Ovary (tissue), 9 donors: ENCODE measurements around the gene NDOR1. TPM values are rescaled to one million over a fixed set of nuclear protein-coding genes. Genes with fewer than 3 reads are reported as not detected.

Experiments used
- DNase-seq, 5 donors: peaks; one replicate each; pipeline ENCODE4 v3.0.0-alpha.2; 2019 to 2020
- H3K27ac ChIP-seq, 2 donors: fragments of 200-600 bp; one replicate each; pipeline versions ENCODE4 v1.5.1 to v1.8.0; 2019 to 2022
- H3K27me3 ChIP-seq: fragments of 200-600 bp; one replicate; pipeline ENCODE4 v1.8.0; 2022
- H3K36me3 ChIP-seq: fragments of 200-600 bp; sonication (generic); one replicate; pipeline ENCODE4 v1.5.1; 2019
- H3K4me1 ChIP-seq: one replicate; pipeline ENCODE4 v1.8.1; 2013; ENCODE audit warnings: mild to moderate bottlenecking, moderate library complexity; ENCODE audit not compliant: insufficient read depth
- H3K4me3 ChIP-seq: fragments of 200-600 bp; sonication (generic); one replicate; pipeline ENCODE4 v1.5.1; 2017
- H3K9me3 ChIP-seq, 2 donors: fragments of 200-600 bp in 1 of 2; sonication (generic) in 1 of 2; one replicate each; pipeline versions ENCODE4 v1.5.1 to v1.8.1; 2013 to 2019; ENCODE audit warnings: mild to moderate bottlenecking in 1 of 2, moderate library complexity in 1 of 2
- EP300 ChIP-seq: sonication (generic); formaldehyde crosslinking; IDR thresholded peaks from one replicate; pipeline ENCODE4 v1.6.1; 2017; ENCODE audit warnings: antibody characterized with exemption
- POLR2A ChIP-seq: fragments of 450-650 bp; IDR thresholded peaks from one replicate; pipeline ENCODE4 v1.6.1; 2017; ENCODE audit warnings: antibody characterized with exemption, mild to moderate bottlenecking, moderate library complexity
- whole genome bisulfite sequencing, 3 donors: extraction: QIAGEN DNeasy Blood & Tissue Kit in 1 of 3; methylation state at CpG; one replicate each; pipeline versions ENCODE4 v1.1.5 to v1.1.7; 2013 to 2017; 5-methylcytosine and 5-hydroxymethylcytosine counted together
- intact Hi-C, 4 donors: fragments of 100-400 bp; cut with DNase I; formaldehyde crosslinking; loops; one replicate each; pipeline versions ENCODE4 v1.11.0 to v1.15.1; 2022 to 2023
- polyA plus RNA-seq, 2 donors: library from polyadenylated mRNA; stranded (reverse); fragments of 200-250 nt in 1 of 2; fragments of 350-450 nt in 1 of 2; fragmentation: Illumina TruSeq in 1 of 2; extraction: RNeasy Lipid Tissue Mini Kit (QIAGEN cat#74804) in 1 of 2; gene quantifications; one replicate each; pipeline ENCODE4 v1.2.3, GENCODE V29; 2013 to 2014
- total RNA-seq, 7 donors: library from RNA; depleted of rRNA in 2 of 7; stranded (reverse); fragments of >200 nt in 2 of 7; fragmentation: NEBNext Ultra II Directional in 3 of 7; extraction: Animal tissue kit (Norgen Biotek cat#: 25700) in 3 of 7; gene quantifications; one replicate each; pipeline versions ENCODE4 v1.1.0 to v1.2.4, GENCODE V29; 2016 to 2023
- TF ChIP-seq, protein P1 (sequence below), 3 donors: fragments of 450-650 bp in 2 of 3; fragments of 200-600 bp in 1 of 3; IDR thresholded peaks; one replicate each; pipeline versions ENCODE4 v1.5.1 to v1.8.0; 2016 to 2022; ENCODE audit warnings: antibody characterized with exemption in 3 of 3, mild to moderate bottlenecking in 1 of 3
- donor health status: DM: no; HTN: no; CAD: no; lungs with moderate emphysema.
- donor health status: DM: no; HTN: no; CAD: no.
- donor health status: Bipolar disorder and iron deficiency.
- donor health status: DM: yes; HTN: yes; CAD: no.
- donor health status: DM: no; HTN: no; CAD: no.
- donor health status: DM: yes; HTN: yes; CAD: no.

Gene NDOR1
- total and polyA plus RNA-seq, 9 donors, result 1.1 to 15.2 (median 9.0) TPM

- intact Hi-C loops, result no loop called here
Observed at GRCh38 chr9:137250329-137251193, 45.1 kb downstream of the NDOR1 start.

GRCh38 chr9:137251194-137251461 is 45.6 kb downstream of the NDOR1 start, which contains the start of gene STPG3:
TSS of gene STPG3 (plus strand) at chr9:137251286. CDS start at chr9:137251287, 1 bp downstream.
- no peaks in the 10 kb centered on the region for H3K9me3 ChIP-seq
- no peaks in the 10 kb centered on the region for H3K36me3 ChIP-seq
- peaks cover 9% of the 10 kb centered on the region for H3K4me1 ChIP-seq
- intact Hi-C loops, result no loop called here
- no peak within 1 kb of the TSS for H3K27ac ChIP-seq
- 40 to 61% (median 57%) methylated on average over 4 of the region's 4 CpGs for WGBS, 3 donors
- DNase-seq, result no peak
- no peak for TF ChIP-seq POLR2A
- TF ChIP-seq, protein P1, sequence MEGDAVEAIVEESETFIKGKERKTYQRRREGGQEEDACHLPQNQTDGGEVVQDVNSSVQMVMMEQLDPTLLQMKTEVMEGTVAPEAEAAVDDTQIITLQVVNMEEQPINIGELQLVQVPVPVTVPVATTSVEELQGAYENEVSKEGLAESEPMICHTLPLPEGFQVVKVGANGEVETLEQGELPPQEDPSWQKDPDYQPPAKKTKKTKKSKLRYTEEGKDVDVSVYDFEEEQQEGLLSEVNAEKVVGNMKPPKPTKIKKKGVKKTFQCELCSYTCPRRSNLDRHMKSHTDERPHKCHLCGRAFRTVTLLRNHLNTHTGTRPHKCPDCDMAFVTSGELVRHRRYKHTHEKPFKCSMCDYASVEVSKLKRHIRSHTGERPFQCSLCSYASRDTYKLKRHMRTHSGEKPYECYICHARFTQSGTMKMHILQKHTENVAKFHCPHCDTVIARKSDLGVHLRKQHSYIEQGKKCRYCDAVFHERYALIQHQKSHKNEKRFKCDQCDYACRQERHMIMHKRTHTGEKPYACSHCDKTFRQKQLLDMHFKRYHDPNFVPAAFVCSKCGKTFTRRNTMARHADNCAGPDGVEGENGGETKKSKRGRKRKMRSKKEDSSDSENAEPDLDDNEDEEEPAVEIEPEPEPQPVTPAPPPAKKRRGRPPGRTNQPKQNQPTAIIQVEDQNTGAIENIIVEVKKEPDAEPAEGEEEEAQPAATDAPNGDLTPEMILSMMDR (IDR thresholded peaks at IDR 0.05), result no peak
- TF ChIP-seq EP300, result no peak
- H3K4me3 ChIP-seq, result no peak within 1 kb of the TSS
- H3K27me3 ChIP-seq, result no peaks in the 10 kb centered on the region

More at GRCh38 chr9:137250329-137251193, 45.1 kb downstream of the NDOR1 start:
- H3K4me3 ChIP-seq, result no peak overlapping the region
- TF ChIP-seq EP300 (no peak), POLR2A (no peak)
- TF ChIP-seq, protein P1 (IDR thresholded peaks at IDR 0.05), result no peak
- H3K9me3 ChIP-seq, result no peaks in the 10 kb centered on the region
- peaks cover 5% of the 10 kb centered on the region for H3K4me1 ChIP-seq
- H3K36me3 ChIP-seq, result no peaks in the 10 kb centered on the region
- no peaks in the 10 kb centered on the region for H3K27me3 ChIP-seq
- 32 to 38% (median 37%) methylated on average over 16 to 18 of the region's 18 CpGs for WGBS, 3 donors
- no peak overlapping the region for H3K27ac ChIP-seq
- DNase-seq, result no peak

DNA sequence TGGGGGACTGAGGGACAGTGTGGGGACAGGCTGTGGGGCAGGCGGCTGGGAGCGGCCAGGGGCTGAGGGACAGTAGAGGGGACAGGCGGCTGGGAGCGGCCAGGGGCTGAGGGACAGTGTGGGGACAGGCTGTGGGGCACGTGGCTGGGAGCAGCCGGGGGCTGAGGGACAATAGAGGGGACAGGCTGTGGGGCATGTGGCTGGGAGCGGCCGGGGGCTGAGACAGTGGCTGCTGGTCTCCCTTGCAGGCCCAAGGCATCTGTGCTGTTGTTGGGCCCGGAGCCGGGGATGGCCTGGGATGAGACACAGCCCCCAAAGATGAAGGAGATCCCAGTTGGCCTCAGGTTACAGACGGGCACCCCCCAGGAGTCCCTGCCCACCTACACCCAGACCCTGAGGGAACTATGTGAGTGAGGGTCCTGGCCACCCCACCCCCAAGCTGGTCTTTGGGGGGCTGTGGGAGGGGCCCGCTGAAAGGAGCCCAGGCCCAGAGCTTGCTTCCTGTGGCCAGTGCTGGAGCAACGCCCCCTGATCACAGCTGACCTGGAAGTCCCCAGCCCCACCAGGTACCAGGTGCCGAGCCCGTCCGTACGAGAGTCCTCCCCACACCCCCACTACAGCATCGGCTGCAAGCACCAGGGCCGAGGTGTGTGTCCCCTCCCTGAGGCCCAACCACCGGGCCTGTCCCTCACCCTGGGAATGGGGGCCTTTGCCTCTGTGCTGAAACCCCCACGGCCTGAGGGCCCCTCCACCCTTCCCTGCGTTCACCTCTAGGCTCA is 46.2 kb downstream of the NDOR1 start:
- Histone ChIP-seq H3K27ac (no peak overlapping the region), H3K4me3 (no peak overlapping the region), H3K9me3 (no peaks in the 10 kb centered on the region), H3K27me3 (no peaks in the 10 kb centered on the region), H3K36me3 (no peaks in the 10 kb centered on the region), H3K4me1 (peaks cover 15% of the 10 kb centered on the region)
- WGBS, 3 donors, result 82 to 87% (median 86%) methylated on average over 21 to 22 of the region's 22 CpGs
- intact Hi-C loops, result no loop called here
- TF ChIP-seq EP300 (no peak), POLR2A (no peak)
- TF ChIP-seq, protein P1 (IDR thresholded peaks at IDR 0.05), result no peak
- no peak for DNase-seq

DNA sequence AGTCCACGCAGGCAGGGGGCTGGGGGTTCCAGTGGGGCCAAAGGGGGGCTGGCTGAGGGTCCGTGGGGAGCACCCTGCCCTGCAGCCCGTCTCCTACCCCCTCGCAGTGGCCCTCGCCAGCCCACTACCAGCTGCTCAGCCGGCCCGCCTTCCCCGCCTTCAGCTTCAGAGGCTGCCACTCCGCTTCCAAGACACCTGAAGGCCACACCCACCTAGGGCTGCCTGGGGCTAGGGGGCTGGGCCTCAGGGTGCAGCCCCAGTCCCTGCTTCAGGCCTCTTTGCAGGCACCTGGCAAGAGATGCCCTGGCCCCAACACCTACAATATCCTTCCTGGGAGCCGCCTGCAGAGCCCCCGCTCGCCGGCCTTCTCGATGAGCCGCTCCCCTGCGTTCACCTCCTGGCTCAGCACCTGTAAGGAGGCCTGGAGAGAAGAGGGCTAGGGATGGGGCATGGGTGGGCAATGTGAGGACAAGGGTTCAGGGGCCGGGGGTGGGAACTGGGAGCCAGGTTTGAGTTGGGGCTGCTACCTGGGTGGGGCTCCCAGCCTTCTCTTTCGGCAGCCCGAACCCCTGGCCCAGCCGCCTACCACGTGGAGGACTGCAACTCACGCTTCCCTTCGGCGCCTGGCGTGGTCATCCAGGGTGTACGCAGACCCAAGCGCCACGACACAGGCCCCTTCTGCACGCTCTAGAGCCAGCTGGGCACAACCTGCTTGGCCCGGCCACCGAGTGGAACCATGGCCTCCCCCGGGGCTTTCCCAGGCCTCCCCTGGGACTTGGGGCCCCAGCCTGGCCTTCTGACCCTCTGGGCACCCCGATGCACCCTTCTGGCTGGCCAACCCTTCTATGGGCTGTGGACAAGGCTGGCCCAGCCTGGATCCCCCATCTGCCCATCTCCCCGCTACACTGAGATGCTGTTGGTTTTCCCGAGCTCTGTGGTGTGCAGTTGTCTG is 47.3 kb downstream of the NDOR1 start:
- Histone ChIP-seq H3K27ac (no peak overlapping the region), H3K9me3 (no peaks in the 10 kb centered on the region), H3K36me3 (no peaks in the 10 kb centered on the region), H3K27me3 (no peaks in the 10 kb centered on the region), H3K4me3 (no peak overlapping the region), H3K4me1 (peaks cover 15% of the 10 kb centered on the region)
- intact Hi-C loops, result no loop called here
- 83 to 90% (median 85%) methylated on average over 33 to 35 of the region's 35 CpGs for WGBS, 3 donors
- TF ChIP-seq EP300, result no peak
- TF ChIP-seq, protein P1 (IDR thresholded peaks at IDR 0.05), result no peak
- no peak for TF ChIP-seq POLR2A
- DNase-seq, result no peak
